C4-2B (cell line): ENCODE measurements around the gene SEPTIN14.
"Not testable (repeated sequence)": the region's sequence is repeated elsewhere in the genome, so short reads cannot be mapped to it uniquely, and the experiment has no call there.

Experiments
- CTCF ChIP-seq: fragments of 450-650 bp; conservative IDR thresholded peaks from 2 replicates; pipeline ENCODE4 v1.5.1; 2017; ENCODE audit warnings: mild to moderate bottlenecking
- ZFX ChIP-seq: fragments of 450-650 bp; IDR thresholded peaks from 2 replicates; pipeline ENCODE4 v1.6.1; 2017

- TF ChIP-seq CTCF, ZFX: not testable (repeated sequence)
Measured at GRCh38 chr7:55901059-55901458, 38.5 kb upstream of the SEPTIN14 start.
